PC-9 (cell line): ENCODE results near the gene TIGD2. TPM values are rescaled to one million over a fixed set of nuclear protein-coding genes. Genes with fewer than 3 reads are reported as not detected.
"Not testable (repeated sequence)": the region's sequence is repeated elsewhere in the genome, so short reads cannot be mapped to it uniquely, and the experiment has no call there.

Experiments used
- BruUV-seq: library from RNA; stranded (reverse); fragments of 400-500 nt; replicated peaks from 2 replicates; lab custom pipeline; 2021; lab: Mats Ljungman, UMichigan
- CTCF ChIA-PET: fragments of 300-600 bp; sonication (Branson Sonifier 250); formaldehyde crosslinking; loops from one replicate; lab custom pipeline; 2022; ENCODE audit warnings: antibody characterized with exemption; lab: Charles Lee
- POLR2A ChIA-PET: fragments of 300-600 bp; sonication (Branson Sonifier 250); formaldehyde crosslinking; loops from one replicate; lab custom pipeline; 2022; ENCODE audit warnings: antibody characterized with exemption; ENCODE audit not compliant: unreplicated experiment; lab: Charles Lee
- DNase-seq, 2 experiments: peaks; one replicate each; pipeline versions ENCODE4 v3.0.0 to v3.0.0-alpha.2; 2015 to 2022; ENCODE audit warnings: mixed read lengths in 1 of 2
- H2AFZ ChIP-seq: fragments of 200-600 bp; sonication (generic); 2 replicates; pipeline ENCODE4 v1.8.1; 2017; ENCODE audit warnings: antibody characterized with exemption
- H3F3A ChIP-seq: fragments of 200-600 bp; sonication (generic); 2 replicates; pipeline ENCODE4 v1.8.1; 2017; ENCODE audit warnings: antibody characterized with exemption, mild to moderate bottlenecking, low read depth; ENCODE audit not compliant: insufficient read depth
- H3K27ac ChIP-seq: fragments of 200-600 bp; sonication (generic); 2 replicates; pipeline ENCODE4 v1.6.1; 2016; ENCODE audit warnings: mixed run types
- H3K27me3 ChIP-seq: fragments of 200-600 bp; sonication (generic); 2 replicates; pipeline ENCODE4 v1.6.1; 2016; ENCODE audit warnings: low read depth, mixed run types; ENCODE audit not compliant: insufficient read depth
- H3K36me3 ChIP-seq: fragments of 200-600 bp; sonication (generic); 2 replicates; pipeline ENCODE4 v1.6.1; 2016; ENCODE audit warnings: low read depth, mixed run types
- H3K4me1 ChIP-seq: fragments of 200-600 bp; sonication (generic); replicated peaks from 2 replicates; pipeline ENCODE4 v1.6.1; 2016; ENCODE audit warnings: mixed run types; ENCODE audit not compliant: insufficient read depth
- H3K4me2 ChIP-seq: fragments of 200-600 bp; sonication (generic); 2 replicates; pipeline ENCODE4 v1.6.1; 2017; ENCODE audit warnings: mixed run types
- H3K4me3 ChIP-seq: fragments of 200-600 bp; sonication (generic); 2 replicates; pipeline ENCODE4 v1.6.1; 2016; ENCODE audit warnings: mixed run types
- H3K79me2 ChIP-seq: fragments of 200-600 bp; sonication (generic); 2 replicates; pipeline ENCODE4 v1.6.1; 2017; ENCODE audit warnings: low read depth, mixed run types
- H3K9me2 ChIP-seq: fragments of 200-600 bp; sonication (generic); 2 replicates; pipeline ENCODE4 v1.8.1; 2017; ENCODE audit warnings: mild to moderate bottlenecking; ENCODE audit not compliant: insufficient read depth
- H3K9me3 ChIP-seq: fragments of 200-600 bp; sonication (generic); 2 replicates; pipeline ENCODE4 v1.8.1; 2016; ENCODE audit warnings: low read depth; ENCODE audit not compliant: insufficient read depth
- H4K20me1 ChIP-seq: fragments of 200-600 bp; sonication (generic); 2 replicates; pipeline ENCODE4 v1.8.1; 2017; ENCODE audit not compliant: insufficient read depth
- CTCF ChIP-seq: fragments of 200-600 bp; sonication (generic); conservative IDR thresholded peaks from 2 replicates; pipeline ENCODE4 v1.6.1; 2017; ENCODE audit warnings: mixed run types, antibody characterized with exemption, mild to moderate bottlenecking, moderate library complexity
- EZH2 ChIP-seq: fragments of 200-600 bp; sonication (generic); IDR thresholded peaks from 2 replicates; pipeline ENCODE4 v1.8.0; 2017; ENCODE audit warnings: antibody characterized with exemption, low read depth
- intact Hi-C: fragments of 100-400 bp; cut with micrococcal nuclease; formaldehyde crosslinking; loops from one replicate; pipeline ENCODE4 v1.10.0; 2022; ENCODE audit not compliant: unreplicated experiment
- total RNA-seq: library from RNA; stranded (reverse); gene quantifications from 2 replicates; pipeline ENCODE4 v1.2.3, GENCODE V29; 2021

The TIGD2 gene
- total RNA-seq, 1 experiment from 2014 or later = 10.9 TPM

GRCh38 chr4:89137695-89138094 lies 26.4 kb downstream of the TIGD2 start:
- CTCF ChIA-PET = no interaction called here
- no TSS peak for BruUV-seq

GRCh38 chr4:89140168-89140759 lies 28.9 kb downstream of the TIGD2 start:
- H3K4me1 ChIP-seq = peaks cover 12% of the 10 kb centered on the region
- H3K4me3 ChIP-seq = no peak overlapping the region
- DNase-seq = no peak
- H3K79me2 ChIP-seq = no peaks in the 10 kb centered on the region
- POLR2A ChIA-PET = no interaction called here
- H3K9me2 ChIP-seq = no peaks in the 10 kb centered on the region
- TF ChIP-seq CTCF = no peak
- no peak for TF ChIP-seq EZH2
- H4K20me1 ChIP-seq = no peaks in the 10 kb centered on the region
- no peak overlapping the region for H3K27ac ChIP-seq
- intact Hi-C loops = no loop called here
- H3K27me3 ChIP-seq = no peaks in the 10 kb centered on the region
- H3F3A ChIP-seq = peaks cover 7% of the 10 kb centered on the region; the same call in 1 of the 2 replicates
- no peak overlapping the region for H2AFZ ChIP-seq
- CTCF ChIA-PET = no interaction called here
- H3K4me2 ChIP-seq = no peak overlapping the region
- BruUV-seq = no TSS peak
- H3K36me3 ChIP-seq = no peaks in the 10 kb centered on the region
- no peaks in the 10 kb centered on the region for H3K9me3 ChIP-seq

More at GRCh38 chr4:89137695-89138094, 26.4 kb downstream of the TIGD2 start:
- Histone ChIP-seq H2AFZ (no peak overlapping the region), H4K20me1 (no peaks in the 10 kb centered on the region), H3K4me3 (no peak overlapping the region), H3K4me1 (peaks cover 12% of the 10 kb centered on the region), H3K9me3 (no peaks in the 10 kb centered on the region), H3K27me3 (no peaks in the 10 kb centered on the region), H3K9me2 (no peaks in the 10 kb centered on the region), H3K36me3 (no peaks in the 10 kb centered on the region), H3K27ac (no peak overlapping the region), H3K4me2 (no peak overlapping the region), H3K79me2 (no peaks in the 10 kb centered on the region), H3F3A (peaks cover 7% of the 10 kb centered on the region; the same call in 1 of the 2 replicates)
- POLR2A ChIA-PET = no interaction called here
- no peak for DNase-seq
- intact Hi-C loops = no loop called here
- no peak for TF ChIP-seq CTCF
- no peak for TF ChIP-seq EZH2

- H4K20me1 ChIP-seq = no peaks in the 10 kb centered on the region
- no peaks in the 10 kb centered on the region for H3K27me3 ChIP-seq
- CTCF ChIA-PET = interaction anchor here (0.5 kb wide), 1 partner anchor 22 kb away, joined by 3 read pairs; no protein-coding TSS in a partner anchor
- H3K27ac ChIP-seq = no peak overlapping the region
- no peak for DNase-seq
- no peak for TF ChIP-seq EZH2
- TF ChIP-seq CTCF = no peak
- BruUV-seq = no TSS peak
- no peaks in the 10 kb centered on the region for H3K9me3 ChIP-seq
- no peak overlapping the region for H2AFZ ChIP-seq
- H3F3A ChIP-seq = no peaks in the 10 kb centered on the region
- H3K4me1 ChIP-seq = no peaks in the 10 kb centered on the region
- no peaks in the 10 kb centered on the region for H3K36me3 ChIP-seq
- H3K4me3 ChIP-seq = no peak overlapping the region
- POLR2A ChIA-PET = interaction anchor here (0.6 kb wide), 1 partner anchor 115 kb away, joined by 4 read pairs; no protein-coding TSS in a partner anchor
- no peaks in the 10 kb centered on the region for H3K9me2 ChIP-seq
- H3K79me2 ChIP-seq = no peaks in the 10 kb centered on the region
- H3K4me2 ChIP-seq = no peak overlapping the region
- intact Hi-C loops = no loop called here
Measured at GRCh38 chr4:89142691-89143669, 31.6 kb downstream of the TIGD2 start.

- H4K20me1 ChIP-seq, H3K4me3 ChIP-seq, DNase-seq, BruUV-seq, intact Hi-C loops, H3K27ac ChIP-seq, CTCF ChIA-PET, POLR2A ChIA-PET, H2AFZ ChIP-seq, H3F3A ChIP-seq, H3K9me3 ChIP-seq, H3K79me2 ChIP-seq, H3K4me1 ChIP-seq, H3K4me2 ChIP-seq, H3K27me3 ChIP-seq, H3K36me3 ChIP-seq, H3K9me2 ChIP-seq: not testable (repeated sequence)
Measured at GRCh38 chr4:89144652-89145051, 33.3 kb downstream of the TIGD2 start.
